NCI-H510A (cell line): Measurements from ENCODE around the gene C3orf49.

ENCODE experiments used
- DNase-seq: peaks from one replicate; lab custom pipeline; 2025; lab: John Stamatoyannopoulos, UW

C3orf49 gene

GRCh38 chr3:63886858-63887257 is 67.8 kb downstream of the C3orf49 start:
- DNase-seq: no peak

- DNase-seq: no peak
These were observed 72.4 kb downstream of the C3orf49 start for GRCh38 chr3:63891518-63891917.

- no peak for DNase-seq
These were observed 73.8 kb downstream of the C3orf49 start for GRCh38 chr3:63892773-63893352.

- DNase-seq: no peak
These were observed 76.5 kb downstream of the C3orf49 start for GRCh38 chr3:63895422-63896189.

GRCh38 chr3:63896332-63897030 is 77.4 kb downstream of the C3orf49 start:
- DNase-seq: no peak
